OCI-LY3 (cell line): ENCODE data around the gene TMPRSS2.

Experiments
- H2AFZ ChIP-seq: fragments of 200-600, 300-600 bp; shearing (Covaris generic); 2 replicates; pipeline ENCODE4 v1.6.0; 2014; ENCODE audit warnings: antibody characterized with exemption, low read depth, low read length
- H3K27ac ChIP-seq: fragments of 200-600, 300-600 bp; sonication (generic); 2 replicates; pipeline ENCODE4 v1.5.1; 2014; ENCODE audit warnings: mild to moderate bottlenecking, low read length, moderate library complexity, mixed read lengths
- H3K27me3 ChIP-seq: fragments of 200-600, 300-600 bp; sonication (generic); 2 replicates; pipeline ENCODE4 v1.6.1; 2014; ENCODE audit warnings: low read depth, low read length, mixed read lengths
- H3K36me3 ChIP-seq: fragments of 200-600, 300-600 bp; sonication (generic); replicated peaks from 2 replicates; pipeline ENCODE3; 2014; ENCODE audit warnings: low read depth, low read length, mixed read lengths
- H3K4me1 ChIP-seq: fragments of 300-600, 200-600 bp; sonication (generic); 2 replicates; pipeline ENCODE4 v1.6.1; 2014; ENCODE audit warnings: low read length, mixed read lengths
- H3K4me2 ChIP-seq: fragments of 200-600, 300-600 bp; sonication (generic); 2 replicates; pipeline ENCODE4 v1.6.1; 2014; ENCODE audit warnings: low read length, mixed read lengths
- H3K4me3 ChIP-seq: fragments of 300-600, 200-600 bp; sonication (generic); 2 replicates; pipeline ENCODE4 v1.5.1; 2014; ENCODE audit warnings: antibody characterized with exemption, mild to moderate bottlenecking, low read length, moderate library complexity
- H3K79me2 ChIP-seq: fragments of 300-600, 200-600 bp; shearing (Covaris generic); 2 replicates; pipeline ENCODE4 v1.6.1; 2014; ENCODE audit warnings: mild to moderate bottlenecking, low read length, mixed read lengths
- H3K9ac ChIP-seq: fragments of 300-600, 200-600 bp; shearing (Covaris generic); 2 replicates; pipeline ENCODE4 v1.6.0; 2014; ENCODE audit warnings: mild to moderate bottlenecking, low read length, moderate library complexity
- H3K9me3 ChIP-seq: fragments of 200-600, 300-600 bp; shearing (Covaris generic); 2 replicates; pipeline ENCODE4 v1.6.1; 2014; ENCODE audit warnings: low read length, mixed read lengths; ENCODE audit not compliant: insufficient read depth
- H4K20me1 ChIP-seq: fragments of 200-600, 300-600 bp; sonication (generic); 2 replicates; pipeline ENCODE4 v1.6.1; 2016; ENCODE audit warnings: low read length, mixed read lengths; ENCODE audit not compliant: insufficient read depth
- EZH2phosphoT487 ChIP-seq: fragments of 200-600 bp; shearing (Covaris generic); IDR thresholded peaks from 2 replicates; pipeline ENCODE4 v1.6.1; 2018; ENCODE audit warnings: antibody characterized with exemption, mixed run types, low read depth
- TF ChIP-seq, protein P1 (sequence below): fragments of 200-600, 300-600 bp; sonication (generic); IDR thresholded peaks from 2 replicates; pipeline ENCODE4 v1.5.1; 2014; ENCODE audit warnings: antibody characterized with exemption, low read length, low read depth

Gene TMPRSS2

DNA sequence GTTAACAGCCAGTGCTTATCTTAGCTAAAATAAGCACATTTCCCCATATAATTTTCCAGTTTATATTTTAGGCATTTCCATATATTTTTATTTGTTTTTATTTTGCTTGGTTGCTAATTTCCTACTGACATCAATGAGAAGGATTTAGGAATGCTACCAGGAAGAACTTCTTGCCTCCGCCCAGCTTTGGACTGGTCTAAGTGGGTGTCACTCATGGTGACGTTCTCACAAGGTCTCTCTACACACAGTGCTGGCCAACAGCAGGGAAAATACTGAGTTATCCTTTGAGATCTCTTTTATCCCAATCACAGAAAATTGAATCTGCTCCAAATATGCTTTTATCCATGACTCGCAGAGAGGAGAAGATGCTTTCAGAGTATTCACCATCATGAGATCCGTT lies 68.7 kb downstream of the TMPRSS2 start:
- Histone ChIP-seq H4K20me1 (no peaks in the 10 kb centered on the region), H3K27me3 (no peaks in the 10 kb centered on the region), H3K9me3 (no peaks in the 10 kb centered on the region), H3K4me3 (no peak overlapping the region), H3K36me3 (no peaks in the 10 kb centered on the region), H3K4me1 (no peaks in the 10 kb centered on the region), H3K4me2 (no peak overlapping the region), H3K27ac (no peak overlapping the region), H3K9ac (no peak overlapping the region), H2AFZ (no peak overlapping the region), H3K79me2 (no peaks in the 10 kb centered on the region)
- TF ChIP-seq EZH2phosphoT487 = no peak
- TF ChIP-seq, protein P1, sequence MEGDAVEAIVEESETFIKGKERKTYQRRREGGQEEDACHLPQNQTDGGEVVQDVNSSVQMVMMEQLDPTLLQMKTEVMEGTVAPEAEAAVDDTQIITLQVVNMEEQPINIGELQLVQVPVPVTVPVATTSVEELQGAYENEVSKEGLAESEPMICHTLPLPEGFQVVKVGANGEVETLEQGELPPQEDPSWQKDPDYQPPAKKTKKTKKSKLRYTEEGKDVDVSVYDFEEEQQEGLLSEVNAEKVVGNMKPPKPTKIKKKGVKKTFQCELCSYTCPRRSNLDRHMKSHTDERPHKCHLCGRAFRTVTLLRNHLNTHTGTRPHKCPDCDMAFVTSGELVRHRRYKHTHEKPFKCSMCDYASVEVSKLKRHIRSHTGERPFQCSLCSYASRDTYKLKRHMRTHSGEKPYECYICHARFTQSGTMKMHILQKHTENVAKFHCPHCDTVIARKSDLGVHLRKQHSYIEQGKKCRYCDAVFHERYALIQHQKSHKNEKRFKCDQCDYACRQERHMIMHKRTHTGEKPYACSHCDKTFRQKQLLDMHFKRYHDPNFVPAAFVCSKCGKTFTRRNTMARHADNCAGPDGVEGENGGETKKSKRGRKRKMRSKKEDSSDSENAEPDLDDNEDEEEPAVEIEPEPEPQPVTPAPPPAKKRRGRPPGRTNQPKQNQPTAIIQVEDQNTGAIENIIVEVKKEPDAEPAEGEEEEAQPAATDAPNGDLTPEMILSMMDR = no peak

DNA sequence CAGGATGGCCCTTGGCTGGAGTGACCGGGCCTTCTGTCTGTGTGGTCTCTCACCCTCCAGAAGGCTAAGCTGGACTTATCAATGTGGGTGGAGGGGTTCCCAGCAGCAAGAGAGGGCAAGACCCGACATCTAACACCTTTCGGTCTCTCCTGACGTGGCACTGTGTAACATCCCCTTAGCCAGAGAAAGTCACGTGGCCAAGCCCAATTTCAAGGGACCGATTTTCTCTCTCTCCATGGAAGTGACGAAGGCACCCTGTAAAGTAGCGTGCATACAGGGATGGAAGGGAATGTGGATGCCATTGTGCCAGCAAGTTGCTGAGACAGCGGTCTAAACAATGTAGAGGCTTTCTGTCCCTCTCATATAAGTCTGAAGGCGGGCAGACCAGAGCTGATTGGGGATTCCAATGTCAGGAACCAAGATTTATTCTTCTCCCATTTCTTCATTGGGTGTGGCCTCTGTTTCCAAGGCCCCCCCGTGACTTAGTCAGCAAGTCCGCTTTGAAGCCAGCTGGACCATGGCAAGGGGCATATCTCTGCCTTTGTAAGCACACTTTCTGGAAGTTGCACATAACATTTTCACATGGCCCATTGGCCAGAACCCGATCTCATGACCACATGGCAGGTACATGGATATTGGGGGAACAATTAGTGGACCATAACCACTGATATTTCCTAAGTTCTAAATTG lies 69.4 kb downstream of the TMPRSS2 start:
- Histone ChIP-seq H3K9ac (no peak overlapping the region), H3K36me3 (no peaks in the 10 kb centered on the region), H4K20me1 (no peaks in the 10 kb centered on the region), H3K27me3 (no peaks in the 10 kb centered on the region), H3K27ac (no peak overlapping the region), H3K4me1 (no peaks in the 10 kb centered on the region), H3K4me3 (no peak overlapping the region), H3K79me2 (no peaks in the 10 kb centered on the region), H3K9me3 (no peaks in the 10 kb centered on the region), H3K4me2 (no peak overlapping the region), H2AFZ (no peak overlapping the region)
- TF ChIP-seq, protein P1 = no peak
- TF ChIP-seq EZH2phosphoT487 = no peak

GRCh38 chr21:41437729-41438128 lies 70.2 kb downstream of the TMPRSS2 start:
- Histone ChIP-seq H3K27me3 (no peaks in the 10 kb centered on the region), H3K9me3 (no peaks in the 10 kb centered on the region), H3K4me2 (no peak overlapping the region), H2AFZ (no peak overlapping the region), H3K4me1 (no peaks in the 10 kb centered on the region), H4K20me1 (no peaks in the 10 kb centered on the region), H3K79me2 (no peaks in the 10 kb centered on the region), H3K36me3 (no peaks in the 10 kb centered on the region), H3K9ac (no peak overlapping the region), H3K27ac (no peak overlapping the region), H3K4me3 (no peak overlapping the region)
- no peak for TF ChIP-seq EZH2phosphoT487
- TF ChIP-seq, protein P1 = no peak

DNA sequence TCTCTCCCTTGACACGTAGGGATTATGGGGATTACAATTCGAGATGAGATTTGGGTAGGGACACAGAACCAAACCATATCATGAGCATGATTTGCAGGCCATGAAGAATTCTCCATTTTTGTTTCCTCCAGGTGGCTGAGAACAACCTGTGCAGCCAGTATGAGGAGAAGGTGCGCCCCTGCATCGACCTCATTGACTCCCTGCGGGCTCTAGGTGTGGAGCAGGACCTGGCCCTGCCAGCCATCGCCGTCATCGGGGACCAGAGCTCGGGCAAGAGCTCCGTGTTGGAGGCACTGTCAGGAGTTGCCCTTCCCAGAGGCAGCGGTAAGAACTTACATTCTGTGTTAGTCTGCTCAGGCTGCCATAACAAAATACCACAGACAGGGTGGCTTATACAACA lies 72.3 kb downstream of the TMPRSS2 start:
- H3K9ac ChIP-seq = no peak overlapping the region
- H3K27me3 ChIP-seq = no peaks in the 10 kb centered on the region
- H2AFZ ChIP-seq = no peak overlapping the region
- TF ChIP-seq, protein P1 = no peak
- no peak for TF ChIP-seq EZH2phosphoT487
- H3K4me1 ChIP-seq = no peaks in the 10 kb centered on the region
- H3K4me3 ChIP-seq = no peak overlapping the region
- no peaks in the 10 kb centered on the region for H3K9me3 ChIP-seq
- H3K36me3 ChIP-seq = no peaks in the 10 kb centered on the region
- no peak overlapping the region for H3K27ac ChIP-seq
- H3K79me2 ChIP-seq = no peaks in the 10 kb centered on the region
- H3K4me2 ChIP-seq = no peak overlapping the region
- no peaks in the 10 kb centered on the region for H4K20me1 ChIP-seq
